ENCODE measurements around the gene VAT1.

The VAT1 gene

DNA sequence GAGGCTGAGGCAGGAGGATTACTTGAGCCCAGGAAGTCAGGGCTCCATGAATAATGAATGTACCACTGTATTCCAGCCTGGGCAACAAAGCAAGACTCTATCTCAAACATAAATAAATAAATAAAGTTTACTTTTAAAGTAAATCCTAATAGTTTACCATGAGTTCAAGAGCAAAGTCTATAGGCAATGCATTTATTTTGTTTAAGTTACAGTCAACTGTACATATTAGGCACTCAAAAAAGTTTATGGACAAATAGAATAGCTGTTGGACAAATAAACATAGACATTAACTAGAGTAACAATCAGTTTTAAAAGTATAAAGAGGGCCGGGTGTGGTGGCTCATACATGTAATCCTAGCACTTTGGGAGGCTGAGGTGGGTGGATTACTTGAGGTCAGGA is 54.3 kb downstream of the VAT1 start:
- DNase-seq, result no peak
